Sigmoid colon (tissue), 4 donors: Measurements from ENCODE around the gene ELF4.

Source experiments
- EP300 ChIP-seq, 4 donors: sonication (generic); formaldehyde crosslinking; IDR thresholded peaks; one replicate each; pipeline ENCODE4 v1.6.1; 2017; ENCODE audit warnings: antibody characterized with exemption in 4 of 4
- POLR2AphosphoS5 ChIP-seq, 4 donors: sonication (generic); formaldehyde crosslinking; IDR thresholded peaks; one replicate each; pipeline ENCODE4 v1.6.1; 2017; ENCODE audit warnings: antibody characterized with exemption in 4 of 4
- TF ChIP-seq, protein P1 (sequence below), 4 experiments: fragments of 450-650 bp in 3 of 4; fragments of 200-600 bp in 1 of 4; IDR thresholded peaks; one replicate each; pipeline ENCODE4 v1.5.1; 2016 to 2019; ENCODE audit warnings: antibody characterized with exemption in 4 of 4, mild to moderate bottlenecking in 3 of 4, moderate library complexity in 2 of 4

DNA sequence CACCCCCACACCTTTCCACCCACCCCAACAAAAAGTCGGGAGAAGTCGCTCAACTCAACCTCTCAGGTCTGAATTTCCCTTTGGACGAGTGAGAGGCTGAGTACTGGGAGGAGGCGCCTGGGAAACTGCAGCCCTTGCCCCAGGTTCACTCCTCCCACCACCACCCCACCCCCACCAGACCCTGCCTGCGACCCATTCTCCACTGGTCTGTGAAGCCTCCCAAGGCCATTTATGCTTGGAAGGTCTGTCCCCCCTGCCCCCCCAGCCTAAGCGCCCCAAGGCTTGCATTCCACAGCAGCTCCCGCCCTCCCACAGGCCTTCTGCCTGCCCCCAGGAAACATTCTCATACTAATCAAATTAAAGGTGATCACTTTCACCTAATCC, 27.2 kb downstream of the ELF4 start:
- TF ChIP-seq, protein P1, sequence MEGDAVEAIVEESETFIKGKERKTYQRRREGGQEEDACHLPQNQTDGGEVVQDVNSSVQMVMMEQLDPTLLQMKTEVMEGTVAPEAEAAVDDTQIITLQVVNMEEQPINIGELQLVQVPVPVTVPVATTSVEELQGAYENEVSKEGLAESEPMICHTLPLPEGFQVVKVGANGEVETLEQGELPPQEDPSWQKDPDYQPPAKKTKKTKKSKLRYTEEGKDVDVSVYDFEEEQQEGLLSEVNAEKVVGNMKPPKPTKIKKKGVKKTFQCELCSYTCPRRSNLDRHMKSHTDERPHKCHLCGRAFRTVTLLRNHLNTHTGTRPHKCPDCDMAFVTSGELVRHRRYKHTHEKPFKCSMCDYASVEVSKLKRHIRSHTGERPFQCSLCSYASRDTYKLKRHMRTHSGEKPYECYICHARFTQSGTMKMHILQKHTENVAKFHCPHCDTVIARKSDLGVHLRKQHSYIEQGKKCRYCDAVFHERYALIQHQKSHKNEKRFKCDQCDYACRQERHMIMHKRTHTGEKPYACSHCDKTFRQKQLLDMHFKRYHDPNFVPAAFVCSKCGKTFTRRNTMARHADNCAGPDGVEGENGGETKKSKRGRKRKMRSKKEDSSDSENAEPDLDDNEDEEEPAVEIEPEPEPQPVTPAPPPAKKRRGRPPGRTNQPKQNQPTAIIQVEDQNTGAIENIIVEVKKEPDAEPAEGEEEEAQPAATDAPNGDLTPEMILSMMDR (IDR thresholded peaks at IDR 0.05), result no peak
- no peak for TF ChIP-seq EP300 (IDR thresholded peaks at IDR 0.05)
- no peak for TF ChIP-seq POLR2AphosphoS5 (IDR thresholded peaks at IDR 0.05)
